Nephron (organoid): ENCODE measurements around the gene SH2D2A.

Experiments used
- H3K27ac Mint-ChIP-seq, 3 experiments: 2 replicates each; pipeline ENCODE4 v1.8.0; 2020; ENCODE audit warnings: mixed read lengths in 3 of 3, mild to moderate bottlenecking in 2 of 3, moderate library complexity in 1 of 3
- H3K27me3 Mint-ChIP-seq: 2 replicates; pipeline ENCODE4 v1.8.0; 2021; ENCODE audit warnings: low read depth, mild to moderate bottlenecking, moderate library complexity, mixed read lengths
- H3K36me3 Mint-ChIP-seq: 2 replicates; pipeline ENCODE4 v1.8.0; 2020; ENCODE audit warnings: low read depth, mixed read lengths
- H3K4me1 Mint-ChIP-seq: 2 replicates; pipeline ENCODE4 v1.8.0; 2020; ENCODE audit warnings: mixed read lengths
- H3K4me3 Mint-ChIP-seq, 3 experiments: 2 replicates each; pipeline ENCODE4 v1.8.0; 2020; ENCODE audit warnings: mild to moderate bottlenecking in 3 of 3, mixed read lengths in 3 of 3, moderate library complexity in 2 of 3
- H3K9me3 Mint-ChIP-seq: 2 replicates; pipeline ENCODE4 v1.8.0; 2020; ENCODE audit warnings: mixed read lengths
- TF ChIP-seq, protein P1 (sequence below), 3 experiments: fragments of 200-600 bp; sonication (generic); IDR thresholded peaks; one replicate each; pipeline ENCODE4 v1.5.0; 2021; ENCODE audit warnings: antibody characterized with exemption in 3 of 3; ENCODE audit not compliant: unreplicated experiment in 3 of 3

SH2D2A gene

GRCh38 chr1:156828400-156829124 lies 11.9 kb upstream of the SH2D2A start:
- Mint-ChIP-seq H3K27me3 (peaks cover 33% of the 10 kb centered on the region), H3K36me3 (no peaks in the 10 kb centered on the region), H3K9me3 (no peaks in the 10 kb centered on the region), H3K27ac (peak overlapping the region in 1 of 3 experiments; percentile 9), H3K4me1 (peaks cover 13% of the 10 kb centered on the region), H3K4me3 (no peak overlapping the region)
- TF ChIP-seq, protein P1, sequence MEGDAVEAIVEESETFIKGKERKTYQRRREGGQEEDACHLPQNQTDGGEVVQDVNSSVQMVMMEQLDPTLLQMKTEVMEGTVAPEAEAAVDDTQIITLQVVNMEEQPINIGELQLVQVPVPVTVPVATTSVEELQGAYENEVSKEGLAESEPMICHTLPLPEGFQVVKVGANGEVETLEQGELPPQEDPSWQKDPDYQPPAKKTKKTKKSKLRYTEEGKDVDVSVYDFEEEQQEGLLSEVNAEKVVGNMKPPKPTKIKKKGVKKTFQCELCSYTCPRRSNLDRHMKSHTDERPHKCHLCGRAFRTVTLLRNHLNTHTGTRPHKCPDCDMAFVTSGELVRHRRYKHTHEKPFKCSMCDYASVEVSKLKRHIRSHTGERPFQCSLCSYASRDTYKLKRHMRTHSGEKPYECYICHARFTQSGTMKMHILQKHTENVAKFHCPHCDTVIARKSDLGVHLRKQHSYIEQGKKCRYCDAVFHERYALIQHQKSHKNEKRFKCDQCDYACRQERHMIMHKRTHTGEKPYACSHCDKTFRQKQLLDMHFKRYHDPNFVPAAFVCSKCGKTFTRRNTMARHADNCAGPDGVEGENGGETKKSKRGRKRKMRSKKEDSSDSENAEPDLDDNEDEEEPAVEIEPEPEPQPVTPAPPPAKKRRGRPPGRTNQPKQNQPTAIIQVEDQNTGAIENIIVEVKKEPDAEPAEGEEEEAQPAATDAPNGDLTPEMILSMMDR (IDR thresholded peaks at IDR 0.05; ENCODE audit: unreplicated experiment in 3 of 3), result no peak

DNA sequence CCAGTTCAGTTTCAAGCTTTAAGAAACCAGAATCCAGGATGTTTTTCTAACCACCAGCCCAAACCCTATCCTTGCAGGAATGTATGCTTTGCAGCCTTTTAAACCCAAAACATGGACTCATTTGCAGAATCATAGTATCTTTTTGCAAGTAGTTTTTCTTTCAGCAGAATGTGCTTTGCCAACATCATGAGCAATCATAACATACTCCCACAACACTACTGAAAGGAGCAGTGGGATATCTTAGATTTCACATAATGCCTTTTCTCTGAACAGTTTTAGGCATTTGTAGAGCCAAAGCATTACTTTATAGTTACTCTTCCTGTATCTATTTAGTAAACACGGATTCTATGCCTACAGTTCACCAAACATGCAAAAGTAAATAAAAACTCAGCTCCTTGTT lies 10.0 kb upstream of the SH2D2A start:
- Mint-ChIP-seq H3K36me3 (no peaks in the 10 kb centered on the region), H3K9me3 (peaks cover 2% of the 10 kb centered on the region), H3K27ac (peak overlapping the region; percentile 70 to 85 (median 81)), H3K27me3 (peaks cover 20% of the 10 kb centered on the region), H3K4me3 (peak overlapping the region in 1 of 3 experiments; percentile 34), H3K4me1 (peaks cover 13% of the 10 kb centered on the region)
- TF ChIP-seq, protein P1 (IDR thresholded peaks at IDR 0.05; ENCODE audit: unreplicated experiment in 3 of 3), result no peak

- Mint-ChIP-seq H3K4me1 (peaks cover 12% of the 10 kb centered on the region), H3K4me3 (no peak overlapping the region), H3K9me3 (peaks cover 8% of the 10 kb centered on the region), H3K27ac (no peak overlapping the region), H3K36me3 (no peaks in the 10 kb centered on the region), H3K27me3 (peaks cover 17% of the 10 kb centered on the region)
- TF ChIP-seq, protein P1 (IDR thresholded peaks at IDR 0.05; ENCODE audit: unreplicated experiment in 3 of 3), result no peak
These were observed 6.7 kb upstream of the SH2D2A start for GRCh38 chr1:156823210-156823790.

GRCh38 chr1:156822680-156823079 lies 6.0 kb upstream of the SH2D2A start:
- Mint-ChIP-seq H3K27ac (no peak overlapping the region), H3K9me3 (peaks cover 8% of the 10 kb centered on the region)

DNA sequence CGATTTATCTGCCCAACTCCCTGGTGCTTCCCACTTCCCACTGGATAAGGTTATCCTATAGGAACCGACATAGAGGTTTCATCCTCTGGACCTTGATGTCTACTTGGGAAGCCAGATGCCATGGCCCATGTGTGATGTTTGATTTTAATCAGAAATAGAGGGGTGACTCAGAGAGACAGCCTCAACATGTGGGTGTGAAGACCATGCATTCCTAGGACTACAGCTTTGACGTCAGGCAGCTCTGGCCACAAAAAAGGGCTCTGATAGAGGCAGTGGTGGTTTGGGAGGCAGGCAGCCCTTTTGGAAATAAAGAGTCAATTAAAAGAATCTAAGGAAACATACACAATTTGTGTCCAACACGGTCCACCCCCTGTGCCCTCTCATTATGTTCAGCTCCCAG lies 5.2 kb upstream of the SH2D2A start:
- Mint-ChIP-seq H3K27me3 (peaks cover 17% of the 10 kb centered on the region), H3K9me3 (peaks cover 8% of the 10 kb centered on the region), H3K36me3 (no peaks in the 10 kb centered on the region), H3K4me1 (peaks cover 9% of the 10 kb centered on the region), H3K4me3 (no peak overlapping the region), H3K27ac (no peak overlapping the region)
- TF ChIP-seq, protein P1 (IDR thresholded peaks at IDR 0.05; ENCODE audit: unreplicated experiment in 3 of 3), result no peak

More at GRCh38 chr1:156822680-156823079, 6.0 kb upstream of the SH2D2A start:
- no peak overlapping the region for H3K4me3 Mint-ChIP-seq
- H3K27me3 Mint-ChIP-seq, result peaks cover 17% of the 10 kb centered on the region
- TF ChIP-seq, protein P1 (IDR thresholded peaks at IDR 0.05; ENCODE audit: unreplicated experiment in 3 of 3), result no peak
- H3K4me1 Mint-ChIP-seq, result peaks cover 8% of the 10 kb centered on the region
- no peaks in the 10 kb centered on the region for H3K36me3 Mint-ChIP-seq
